Measurements from ENCODE around the gene TBC1D22A. TPM values are rescaled to one million over a fixed set of nuclear protein-coding genes. Genes with fewer than 3 reads are reported as not detected.

Gene TBC1D22A
- total RNA-seq, 4 donors from 2014 or later = 15.6 to 21.7 (median 20.5) TPM

DNA sequence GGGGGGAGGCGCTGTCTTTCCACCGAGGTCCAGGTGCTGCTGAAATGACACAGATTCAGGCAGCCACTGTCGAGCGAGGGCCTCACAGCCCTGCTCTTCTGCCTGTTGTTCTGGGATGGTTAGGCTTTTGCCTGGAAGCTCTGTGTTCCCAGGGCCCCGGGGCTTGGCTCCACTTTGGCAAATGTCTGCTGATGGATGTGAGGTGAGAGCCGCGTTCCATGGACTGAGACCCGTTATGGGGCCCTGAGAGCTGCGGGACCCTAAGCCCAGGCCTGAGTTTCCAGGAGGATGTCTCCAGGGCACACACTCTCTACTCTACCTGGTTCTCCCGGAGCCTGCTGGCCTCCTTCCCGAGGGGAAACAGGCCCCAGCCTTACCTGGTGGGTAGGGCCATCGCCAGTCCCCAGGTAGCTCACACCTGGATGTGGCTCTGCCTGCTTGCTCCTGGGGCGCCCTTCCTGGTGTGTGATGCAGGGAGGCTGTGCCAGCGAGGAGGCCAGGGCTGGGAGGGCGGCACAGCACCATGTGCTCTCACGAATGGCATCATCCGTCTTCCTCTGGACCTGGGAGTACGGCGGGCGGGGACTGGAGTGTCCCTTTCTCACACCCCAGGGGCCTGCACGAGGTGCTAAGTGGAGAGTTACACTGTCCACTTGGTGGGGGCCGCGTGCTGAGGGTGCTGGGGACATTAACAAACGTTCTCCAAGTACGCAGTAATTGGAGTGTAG is 435.5 kb downstream of the TBC1D22A start:
- intact Hi-C loops (cut with DNase I) = no loop called here
- TF ChIP-seq, protein P1, sequence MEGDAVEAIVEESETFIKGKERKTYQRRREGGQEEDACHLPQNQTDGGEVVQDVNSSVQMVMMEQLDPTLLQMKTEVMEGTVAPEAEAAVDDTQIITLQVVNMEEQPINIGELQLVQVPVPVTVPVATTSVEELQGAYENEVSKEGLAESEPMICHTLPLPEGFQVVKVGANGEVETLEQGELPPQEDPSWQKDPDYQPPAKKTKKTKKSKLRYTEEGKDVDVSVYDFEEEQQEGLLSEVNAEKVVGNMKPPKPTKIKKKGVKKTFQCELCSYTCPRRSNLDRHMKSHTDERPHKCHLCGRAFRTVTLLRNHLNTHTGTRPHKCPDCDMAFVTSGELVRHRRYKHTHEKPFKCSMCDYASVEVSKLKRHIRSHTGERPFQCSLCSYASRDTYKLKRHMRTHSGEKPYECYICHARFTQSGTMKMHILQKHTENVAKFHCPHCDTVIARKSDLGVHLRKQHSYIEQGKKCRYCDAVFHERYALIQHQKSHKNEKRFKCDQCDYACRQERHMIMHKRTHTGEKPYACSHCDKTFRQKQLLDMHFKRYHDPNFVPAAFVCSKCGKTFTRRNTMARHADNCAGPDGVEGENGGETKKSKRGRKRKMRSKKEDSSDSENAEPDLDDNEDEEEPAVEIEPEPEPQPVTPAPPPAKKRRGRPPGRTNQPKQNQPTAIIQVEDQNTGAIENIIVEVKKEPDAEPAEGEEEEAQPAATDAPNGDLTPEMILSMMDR (IDR thresholded peaks at IDR 0.05) = no peak
- TF ChIP-seq POLR2A (IDR thresholded peaks at IDR 0.05) = no peak
- no peak for DNase-seq
- H3K4me1 ChIP-seq = peaks cover 0 to 9% (median 0%) of the 10 kb centered on the region in 3 donors
- H3K9me3 ChIP-seq = no peaks in the 10 kb centered on the region
- no peak overlapping the region for H3K27ac ChIP-seq
- H3K27me3 ChIP-seq = peaks cover 0 to 49% (median 0%) of the 10 kb centered on the region in 4 donors
- 77 to 80% methylated on average over 2 to 4 of the region's 25 CpGs for WGBS, 2 donors
- H3K36me3 ChIP-seq = no peaks in the 10 kb centered on the region
- no peak overlapping the region for H3K4me3 ChIP-seq

DNA sequence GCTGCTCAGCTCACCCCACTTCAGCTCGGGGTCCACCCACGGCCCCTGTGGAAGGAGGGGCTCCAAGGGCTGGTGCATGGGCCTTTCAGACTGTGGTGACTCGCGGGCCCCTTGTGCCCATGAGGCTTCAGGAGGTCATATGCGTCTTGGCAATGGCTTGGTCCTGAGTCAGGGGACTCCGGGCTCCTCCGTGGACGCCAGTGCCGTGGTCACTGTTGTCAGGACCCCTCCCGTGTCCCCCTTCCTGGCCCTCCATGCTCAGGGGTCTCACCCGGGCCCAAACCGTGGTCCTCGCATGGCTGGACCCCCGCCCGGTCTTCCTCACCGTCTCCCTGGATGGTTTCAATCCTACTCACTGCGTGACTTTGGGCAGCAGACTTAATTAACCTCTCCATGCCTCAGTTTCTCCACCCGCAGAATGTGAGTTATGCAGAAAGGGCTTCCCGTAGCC is 436.4 kb downstream of the TBC1D22A start:
- no peak for TF ChIP-seq POLR2A (IDR thresholded peaks at IDR 0.05)
- TF ChIP-seq, protein P1 (IDR thresholded peaks at IDR 0.05) = no peak
- Histone ChIP-seq H3K4me3 (no peak overlapping the region), H3K4me1 (peaks cover 0 to 9% (median 0%) of the 10 kb centered on the region in 3 donors), H3K27ac (no peak overlapping the region), H3K9me3 (no peaks in the 10 kb centered on the region), H3K36me3 (no peaks in the 10 kb centered on the region), H3K27me3 (peaks cover 0 to 49% (median 0%) of the 10 kb centered on the region in 4 donors)
- no peak for DNase-seq
- WGBS, 2 donors = 90% methylated on average over 15 of the region's 19 CpGs; no CpG with 5 or more reads in 1 of the 2 donors
- intact Hi-C loops (cut with DNase I) = no loop called here

DNA sequence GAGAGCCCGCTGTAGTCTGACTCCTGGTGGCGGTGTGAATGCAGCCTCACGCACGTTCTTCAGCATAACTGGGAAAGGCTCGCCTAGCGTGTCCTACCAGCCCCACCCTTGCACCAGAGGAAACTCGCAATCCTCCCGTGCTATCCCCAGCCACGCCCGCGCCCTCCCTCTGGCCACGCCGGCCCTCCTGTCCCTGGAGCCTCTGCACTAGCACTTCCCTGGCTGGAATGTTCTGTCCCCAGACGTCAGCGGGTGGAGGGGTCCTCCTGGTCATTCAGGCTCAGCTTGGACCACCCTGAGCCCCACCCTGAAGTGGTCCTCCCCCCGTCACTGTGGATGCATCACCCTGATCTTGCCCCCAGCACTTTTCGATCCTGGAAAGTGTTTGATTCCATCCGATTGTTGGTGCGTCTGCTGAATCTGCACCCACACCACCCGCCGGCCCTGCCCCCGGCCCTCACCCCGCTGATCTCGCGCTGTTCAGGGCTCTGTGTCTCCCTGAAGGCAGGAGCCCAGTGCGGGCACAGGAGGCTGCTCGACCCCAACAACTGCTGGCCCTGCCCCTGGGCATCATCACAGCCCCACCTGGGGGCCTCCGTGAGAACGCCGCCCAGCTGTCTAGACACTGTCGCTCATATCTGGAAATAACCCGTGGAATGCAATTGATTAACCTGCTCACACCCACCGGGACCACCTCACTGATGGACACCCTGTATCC is 437.0 kb downstream of the TBC1D22A start:
- 61 to 81% methylated on average over 7 to 14 of the region's 33 CpGs for WGBS, 2 donors
- DNase-seq = no peak
- intact Hi-C loops (cut with DNase I) = no loop called here
- peaks cover 0 to 9% (median 0%) of the 10 kb centered on the region in 3 donors for H3K4me1 ChIP-seq
- peaks cover 0 to 52% (median 0%) of the 10 kb centered on the region in 4 donors for H3K27me3 ChIP-seq
- TF ChIP-seq, protein P1 (IDR thresholded peaks at IDR 0.05) = peak in 1 of 6 experiments; percentile 22
- no peak for TF ChIP-seq POLR2A (IDR thresholded peaks at IDR 0.05)
- no peak overlapping the region for H3K4me3 ChIP-seq
- H3K9me3 ChIP-seq = no peaks in the 10 kb centered on the region
- no peaks in the 10 kb centered on the region for H3K36me3 ChIP-seq
- no peak overlapping the region for H3K27ac ChIP-seq

DNA sequence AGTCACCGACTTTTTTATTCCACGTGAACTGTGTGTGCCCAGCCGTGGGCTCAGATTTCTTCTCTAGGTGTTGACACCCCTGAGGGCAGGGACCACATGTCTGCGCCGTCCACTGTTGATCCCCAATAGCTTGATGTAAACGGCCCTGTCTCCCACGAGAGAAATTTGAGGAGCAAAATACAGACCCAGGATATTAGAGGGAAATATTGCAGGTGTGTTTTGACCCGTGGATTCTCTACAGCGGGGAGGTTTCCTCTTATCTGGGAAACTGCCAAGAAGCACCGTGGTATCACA is 437.5 kb downstream of the TBC1D22A start:
- no peak for DNase-seq
- peaks cover 0 to 56% (median 0%) of the 10 kb centered on the region in 4 donors for H3K27me3 ChIP-seq
- intact Hi-C loops (cut with DNase I) = no loop called here

More for the DNA sequence above, 437.5 kb downstream of the TBC1D22A start:
- TF ChIP-seq POLR2A (IDR thresholded peaks at IDR 0.05) = no peak
- TF ChIP-seq, protein P1 (IDR thresholded peaks at IDR 0.05) = no peak
- no peak overlapping the region for H3K27ac ChIP-seq
- H3K4me3 ChIP-seq = no peak overlapping the region
- no peaks in the 10 kb centered on the region for H3K9me3 ChIP-seq
- no peaks in the 10 kb centered on the region for H3K36me3 ChIP-seq
- WGBS, 2 donors = 53 to 62% methylated on average over 9 to 10 of the region's 10 CpGs
- peaks cover 0 to 9% (median 0%) of the 10 kb centered on the region in 3 donors for H3K4me1 ChIP-seq
